ENCODE measurements around the gene GABRG3.

The GABRG3 gene

GRCh38 chr15:27457766-27458165 lies 486.8 kb downstream of the GABRG3 start:
- FAIRE-seq (no peak), DNase-seq (ENCODE audit: insufficient read length, low spot score) (no peak)
- TF ChIP-seq SPI1 (IDR thresholded peaks at IDR 0.05; ENCODE audit: low read depth, low read length) (no peak), POLR2A (IDR thresholded peaks at IDR 0.05; ENCODE audit: low read depth, low read length) (no peak), POLR2AphosphoS5 (IDR thresholded peaks at IDR 0.05; ENCODE audit: low read depth, low read length) (no peak), POU2F2 (IDR thresholded peaks at IDR 0.05; ENCODE audit: low read depth, low read length) (no peak), PAX5 (IDR thresholded peaks at IDR 0.05; ENCODE audit: insufficient read depth, low read length, severe bottlenecking) (no peak), TAF1 (IDR thresholded peaks at IDR 0.05; ENCODE audit: low read depth, low read length) (no peak)

DNA sequence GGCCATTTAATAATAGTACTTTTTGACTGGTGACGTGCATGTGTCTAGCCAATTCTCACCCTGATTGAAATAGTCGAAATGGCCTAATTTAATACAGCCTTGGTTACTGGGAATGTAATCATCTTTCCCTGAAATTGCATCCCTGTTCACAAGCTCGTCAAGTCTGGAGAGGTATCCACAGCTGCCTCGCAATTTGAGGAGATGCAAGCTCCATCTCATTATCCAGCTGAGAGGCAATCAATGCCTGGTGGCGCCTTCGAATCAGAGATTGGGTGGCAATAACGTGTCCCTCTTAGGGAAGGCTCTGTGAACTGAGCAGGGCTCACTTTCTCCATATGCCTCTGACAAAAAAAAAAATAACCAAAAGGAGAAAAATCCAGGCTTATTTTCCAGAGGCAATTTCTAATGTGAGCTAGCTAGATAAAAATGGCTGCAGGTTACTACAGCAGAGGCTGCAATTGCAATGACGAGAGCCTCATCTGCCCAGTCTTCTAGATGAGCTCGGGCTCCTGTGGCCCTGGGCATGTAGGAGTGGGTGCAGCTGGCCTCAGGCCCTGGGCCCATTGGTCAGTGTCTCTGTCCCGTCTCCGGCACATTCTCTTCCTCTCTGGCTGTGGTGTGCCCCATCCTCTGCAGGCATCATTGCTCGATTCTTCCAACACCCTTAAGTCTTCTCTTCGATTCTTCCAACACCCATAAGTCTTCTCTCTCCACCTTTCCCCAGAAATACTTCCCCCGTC lies 487.5 kb downstream of the GABRG3 start:
- no peak for FAIRE-seq
- DNase-seq (ENCODE audit: insufficient read length, low spot score) = no peak
- TF ChIP-seq SPI1 (IDR thresholded peaks at IDR 0.05; ENCODE audit: low read depth, low read length) (no peak), POU2F2 (IDR thresholded peaks at IDR 0.05; ENCODE audit: low read depth, low read length) (no peak), PAX5 (IDR thresholded peaks at IDR 0.05; ENCODE audit: insufficient read depth, low read length, severe bottlenecking) (no peak), POLR2AphosphoS5 (IDR thresholded peaks at IDR 0.05; ENCODE audit: low read depth, low read length) (no peak), TAF1 (IDR thresholded peaks at IDR 0.05; ENCODE audit: low read depth, low read length) (no peak), POLR2A (IDR thresholded peaks at IDR 0.05; ENCODE audit: low read depth, low read length) (no peak)

DNA sequence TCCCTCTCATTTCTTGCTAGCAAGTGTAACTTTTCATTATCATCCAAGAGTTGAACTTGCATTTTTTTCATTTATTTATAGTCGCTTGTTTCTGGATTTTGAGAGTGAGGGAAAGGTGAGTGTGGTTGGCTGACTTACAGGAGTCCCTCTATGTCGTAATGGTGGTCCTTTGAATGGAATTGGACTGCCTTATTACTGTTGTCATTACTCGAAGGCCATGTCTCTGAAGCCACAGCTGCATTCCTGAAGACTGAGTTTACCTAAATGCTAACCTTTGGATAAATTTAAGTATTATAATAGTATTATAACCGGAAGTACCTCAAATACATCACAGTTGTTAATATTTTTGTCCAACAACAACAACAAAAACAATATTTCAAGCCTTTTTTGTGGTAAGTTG lies 488.9 kb downstream of the GABRG3 start:
- no peak for DNase-seq (ENCODE audit: insufficient read length, low spot score)
- no peak for FAIRE-seq
- TF ChIP-seq POLR2A (IDR thresholded peaks at IDR 0.05; ENCODE audit: low read depth, low read length) = no peak
- TF ChIP-seq SPI1 (IDR thresholded peaks at IDR 0.05; ENCODE audit: low read depth, low read length) = no peak
- no peak for TF ChIP-seq TAF1 (IDR thresholded peaks at IDR 0.05; ENCODE audit: low read depth, low read length)
- TF ChIP-seq POLR2AphosphoS5 (IDR thresholded peaks at IDR 0.05; ENCODE audit: low read depth, low read length) = no peak
- no peak for TF ChIP-seq POU2F2 (IDR thresholded peaks at IDR 0.05; ENCODE audit: low read depth, low read length)
- no peak for TF ChIP-seq PAX5 (IDR thresholded peaks at IDR 0.05; ENCODE audit: insufficient read depth, low read length, severe bottlenecking)

DNA sequence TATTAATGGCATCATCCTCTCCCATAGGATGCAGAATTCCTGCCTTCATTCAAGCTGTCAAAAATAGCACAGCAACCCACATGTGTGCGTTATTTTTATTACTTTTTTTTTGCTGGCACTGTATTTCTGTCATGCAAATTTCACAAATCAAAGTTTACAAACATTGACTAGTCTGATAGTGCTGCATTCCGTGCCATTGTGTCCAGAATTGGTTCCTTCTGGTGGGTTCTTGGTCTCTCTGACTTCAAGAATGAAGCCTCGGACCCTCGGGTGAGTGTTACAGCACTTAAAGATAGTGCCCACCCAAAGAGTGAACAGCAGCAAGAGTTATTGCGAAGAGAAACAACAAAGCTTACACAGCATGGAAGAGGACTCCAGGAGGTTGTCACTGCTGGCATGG lies 490.2 kb downstream of the GABRG3 start:
- no peak for DNase-seq (ENCODE audit: insufficient read length, low spot score)
- no peak for TF ChIP-seq POLR2AphosphoS5 (IDR thresholded peaks at IDR 0.05; ENCODE audit: low read depth, low read length)
- FAIRE-seq = no peak

GRCh38 chr15:27463525-27464088 lies 492.6 kb downstream of the GABRG3 start:
- DNase-seq (ENCODE audit: insufficient read length, low spot score) (no peak), FAIRE-seq (no peak)
- TF ChIP-seq TAF1 (IDR thresholded peaks at IDR 0.05; ENCODE audit: low read depth, low read length) = no peak

DNA sequence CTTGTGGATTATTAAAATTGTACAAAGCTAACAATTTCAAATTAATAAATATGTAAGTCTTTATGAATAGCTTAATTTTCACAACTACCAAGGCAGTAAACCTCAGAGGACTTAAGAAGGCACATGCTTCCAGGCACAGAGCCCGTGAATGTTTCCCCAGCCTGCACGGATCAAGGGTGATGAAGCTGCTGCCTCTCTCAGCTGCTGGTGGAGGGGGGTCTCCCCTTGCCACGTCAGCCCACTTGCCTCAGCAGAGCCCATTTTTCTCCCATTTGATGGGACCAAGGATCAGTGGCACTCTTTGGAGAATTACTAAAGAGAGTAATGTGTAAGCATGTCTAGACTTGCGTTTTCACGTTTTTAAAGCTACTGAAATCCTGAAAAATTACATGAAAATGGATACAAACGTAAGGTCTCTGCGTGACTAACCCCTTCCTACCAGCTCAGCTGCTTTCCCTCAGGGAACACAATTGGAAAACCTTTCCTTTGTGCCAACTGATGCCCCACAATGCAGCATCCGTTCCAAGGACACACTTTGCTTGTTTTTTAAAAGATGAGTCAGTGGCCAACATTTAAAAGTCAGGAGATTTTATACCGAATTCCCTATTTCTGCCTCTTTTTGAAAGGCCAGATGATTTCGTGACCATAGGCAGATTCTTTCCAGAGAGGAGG lies 494.1 kb downstream of the GABRG3 start:
- FAIRE-seq (no peak), DNase-seq (ENCODE audit: insufficient read length, low spot score) (no peak)
- TF ChIP-seq POLR2A (IDR thresholded peaks at IDR 0.05; ENCODE audit: low read depth, low read length) (no peak), SPI1 (IDR thresholded peaks at IDR 0.05; ENCODE audit: low read depth, low read length) (no peak), POU2F2 (IDR thresholded peaks at IDR 0.05; ENCODE audit: low read depth, low read length) (no peak), PAX5 (IDR thresholded peaks at IDR 0.05; ENCODE audit: insufficient read depth, low read length, severe bottlenecking) (no peak), TAF1 (IDR thresholded peaks at IDR 0.05; ENCODE audit: low read depth, low read length) (no peak), POLR2AphosphoS5 (IDR thresholded peaks at IDR 0.05; ENCODE audit: low read depth, low read length) (no peak)

DNA sequence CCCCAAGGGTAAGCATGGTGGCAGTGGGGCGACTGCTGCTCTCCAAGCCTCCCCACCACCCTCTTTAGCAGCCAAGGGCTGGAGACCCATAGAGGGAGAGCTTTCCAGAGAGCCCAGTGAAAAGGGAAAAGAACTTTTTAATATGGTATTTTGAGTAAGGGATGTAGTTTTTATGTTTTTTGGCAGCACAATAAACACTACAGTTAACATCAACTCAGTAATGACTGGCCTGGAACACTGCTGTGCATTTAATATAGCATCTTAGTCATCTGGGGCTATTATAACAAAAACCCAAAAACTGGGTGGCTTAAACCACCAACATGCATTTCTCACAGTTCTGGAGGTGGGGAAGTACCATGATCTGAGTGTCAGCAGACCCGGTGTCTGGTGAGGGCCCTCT lies 495.8 kb downstream of the GABRG3 start:
- TF ChIP-seq TAF1 (IDR thresholded peaks at IDR 0.05; ENCODE audit: low read depth, low read length) (no peak), POLR2A (IDR thresholded peaks at IDR 0.05; ENCODE audit: low read depth, low read length) (no peak), PAX5 (IDR thresholded peaks at IDR 0.05; ENCODE audit: insufficient read depth, low read length, severe bottlenecking) (no peak), POU2F2 (IDR thresholded peaks at IDR 0.05; ENCODE audit: low read depth, low read length) (no peak), POLR2AphosphoS5 (IDR thresholded peaks at IDR 0.05; ENCODE audit: low read depth, low read length) (no peak), SPI1 (IDR thresholded peaks at IDR 0.05; ENCODE audit: low read depth, low read length) (no peak)
- FAIRE-seq = no peak

DNA sequence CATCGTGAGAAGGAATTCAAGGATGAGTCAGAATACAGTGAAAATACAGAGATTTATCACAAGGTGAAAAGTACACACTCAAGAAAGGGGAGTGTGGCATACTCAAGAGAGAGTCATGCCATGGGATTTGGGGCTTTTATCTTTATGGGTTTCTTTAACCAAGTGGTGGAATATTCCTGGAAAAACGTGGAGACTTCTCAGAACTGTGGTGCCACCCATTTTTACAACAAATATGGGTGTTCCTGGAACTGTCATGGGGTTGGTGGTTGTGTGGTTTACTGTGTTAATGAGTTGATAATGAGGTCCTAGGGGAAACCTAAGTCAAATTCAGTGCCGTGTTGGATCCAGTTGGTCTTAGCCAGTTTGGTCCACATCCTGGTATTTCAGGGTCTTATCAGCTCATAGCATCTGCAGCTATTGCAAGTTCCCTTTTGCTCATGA lies 497.2 kb downstream of the GABRG3 start:
- TF ChIP-seq POLR2A (IDR thresholded peaks at IDR 0.05; ENCODE audit: low read depth, low read length) = no peak
- no peak for TF ChIP-seq TAF1 (IDR thresholded peaks at IDR 0.05; ENCODE audit: low read depth, low read length)
- no peak for TF ChIP-seq SPI1 (IDR thresholded peaks at IDR 0.05; ENCODE audit: low read depth, low read length)
- no peak for TF ChIP-seq PAX5 (IDR thresholded peaks at IDR 0.05; ENCODE audit: insufficient read depth, low read length, severe bottlenecking)
- no peak for TF ChIP-seq POU2F2 (IDR thresholded peaks at IDR 0.05; ENCODE audit: low read depth, low read length)
- no peak for TF ChIP-seq POLR2AphosphoS5 (IDR thresholded peaks at IDR 0.05; ENCODE audit: low read depth, low read length)
- FAIRE-seq = no peak
- no peak for DNase-seq (ENCODE audit: insufficient read length, low spot score)

More for the DNA sequence above, 495.8 kb downstream of the GABRG3 start:
- no peak for DNase-seq (ENCODE audit: insufficient read length, low spot score)

DNA sequence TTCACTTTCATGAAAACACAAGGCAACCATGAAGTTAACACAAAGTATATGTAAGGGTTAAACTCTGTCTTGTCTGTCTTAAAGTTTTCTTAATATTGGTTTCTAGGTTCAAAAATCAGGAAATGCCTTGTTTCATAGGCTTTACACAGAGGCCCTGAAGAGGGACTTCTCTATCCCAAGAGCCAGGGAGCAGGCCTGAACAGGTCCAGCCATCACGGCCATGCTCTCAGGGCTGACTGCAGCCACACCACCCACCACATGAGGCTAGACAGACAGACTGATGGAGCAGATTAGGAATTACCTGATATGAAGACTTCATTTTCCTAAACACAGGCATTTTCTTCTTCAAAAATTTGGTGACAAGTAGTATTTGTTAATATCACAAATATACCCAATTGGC lies 502.9 kb downstream of the GABRG3 start:
- FAIRE-seq (no peak), DNase-seq (ENCODE audit: insufficient read length, low spot score) (no peak)
- TF ChIP-seq POLR2AphosphoS5 (IDR thresholded peaks at IDR 0.05; ENCODE audit: low read depth, low read length) (no peak), PAX5 (IDR thresholded peaks at IDR 0.05; ENCODE audit: insufficient read depth, low read length, severe bottlenecking) (no peak), SPI1 (IDR thresholded peaks at IDR 0.05; ENCODE audit: low read depth, low read length) (no peak), POU2F2 (IDR thresholded peaks at IDR 0.05; ENCODE audit: low read depth, low read length) (no peak)

GRCh38 chr15:27475395-27475794 lies 504.4 kb downstream of the GABRG3 start:
- FAIRE-seq = no peak
- no peak for DNase-seq (ENCODE audit: insufficient read length, low spot score)
- TF ChIP-seq POLR2AphosphoS5 (IDR thresholded peaks at IDR 0.05; ENCODE audit: low read depth, low read length) (no peak), SPI1 (IDR thresholded peaks at IDR 0.05; ENCODE audit: low read depth, low read length) (no peak), PAX5 (IDR thresholded peaks at IDR 0.05; ENCODE audit: insufficient read depth, low read length, severe bottlenecking) (no peak), POU2F2 (IDR thresholded peaks at IDR 0.05; ENCODE audit: low read depth, low read length) (no peak), TAF1 (IDR thresholded peaks at IDR 0.05; ENCODE audit: low read depth, low read length) (no peak), POLR2A (IDR thresholded peaks at IDR 0.05; ENCODE audit: low read depth, low read length) (no peak)

Measured in GM12891 (cell line).